ENCODE results near the gene CHCHD6.

The CHCHD6 gene

DNA sequence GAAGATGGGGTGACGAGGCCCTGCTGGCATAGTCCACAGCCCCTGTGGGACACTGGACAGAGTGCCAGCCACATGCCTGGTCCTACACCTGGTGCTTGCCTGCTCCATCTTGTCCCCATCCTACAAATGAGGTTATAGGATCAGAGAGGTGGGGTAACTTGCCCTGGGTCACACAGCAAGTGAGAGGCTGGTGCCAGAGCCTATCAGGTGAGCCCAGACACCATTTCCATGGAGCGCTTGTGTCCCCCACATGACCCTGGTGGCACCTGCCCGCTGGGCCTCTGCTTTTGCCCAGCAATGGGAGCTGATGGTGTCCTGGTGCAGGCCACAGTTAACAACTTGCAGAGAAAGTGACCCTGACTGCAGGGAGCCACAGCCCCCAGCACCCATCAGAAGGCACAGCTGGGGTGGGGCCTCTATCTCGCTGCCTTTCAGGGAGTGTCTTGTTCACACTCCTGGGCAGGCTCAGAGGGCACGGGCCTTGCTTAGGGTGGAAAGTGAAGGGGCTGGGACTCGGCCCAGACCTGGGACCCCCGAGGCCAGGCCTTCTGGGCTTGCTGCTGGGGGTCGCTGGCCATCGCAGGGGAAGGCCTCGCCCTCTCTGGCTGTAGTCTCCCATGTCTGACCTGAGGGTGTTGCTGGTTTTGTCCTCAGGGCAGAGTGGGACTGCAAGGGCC lies 286.1 kb downstream of the CHCHD6 start:
- peaks cover 7% of the 10 kb centered on the region for H3K4me1 ChIP-seq (ENCODE audit: low read length)

DNA sequence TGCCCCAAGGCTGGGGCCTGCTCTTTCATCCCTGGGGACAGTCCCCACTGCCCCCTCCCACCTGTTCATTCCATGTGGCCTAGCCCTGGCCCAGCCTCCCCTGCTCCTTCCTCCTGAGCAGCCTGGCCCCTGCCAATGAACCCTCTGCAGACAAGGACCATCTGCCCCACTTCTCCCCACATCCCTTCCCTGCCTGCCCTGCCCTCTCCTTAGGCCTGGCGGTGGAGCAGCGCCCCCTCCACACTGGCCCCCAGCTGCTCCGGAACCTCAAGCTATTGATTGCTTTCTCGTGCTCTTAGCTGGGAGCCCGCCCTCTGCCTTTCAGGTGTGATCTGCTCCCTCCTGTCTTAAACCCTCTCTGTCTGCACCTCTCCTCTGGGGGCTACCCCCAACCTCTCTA lies 286.9 kb downstream of the CHCHD6 start:
- Histone ChIP-seq H3K4me3 (ENCODE audit: low read length) (no peak overlapping the region), H3K27me3 (ENCODE audit: low read depth, low read length) (no peaks in the 10 kb centered on the region), H3K9ac (ENCODE audit: low read length) (no peak overlapping the region), H3K36me3 (replicated peaks; ENCODE audit: low read depth, low read length) (no peaks in the 10 kb centered on the region), H4K20me1 (ENCODE audit: insufficient read depth, low read length) (peaks cover 77% of the 10 kb centered on the region), H3K4me1 (ENCODE audit: low read length) (peaks cover 12% of the 10 kb centered on the region), H3K4me2 (ENCODE audit: low read length) (no peak overlapping the region), H3K79me2 (ENCODE audit: low read length) (peaks cover 24% of the 10 kb centered on the region), H3K27ac (ENCODE audit: low read length) (no peak overlapping the region), H2AFZ (ENCODE audit: low read depth, low read length) (no peak overlapping the region), H3K9me3 (ENCODE audit: insufficient read depth, low read length) (no peaks in the 10 kb centered on the region)
- TF ChIP-seq CTCF (IDR thresholded peaks at IDR 0.05; ENCODE audit: low read depth, low read length): no peak
- TF ChIP-seq EZH2phosphoT487 (IDR thresholded peaks at IDR 0.05; ENCODE audit: low read depth): no peak

More for the DNA sequence above, 286.1 kb downstream of the CHCHD6 start:
- peaks cover 77% of the 10 kb centered on the region for H4K20me1 ChIP-seq (ENCODE audit: insufficient read depth, low read length)
- TF ChIP-seq EZH2phosphoT487 (IDR thresholded peaks at IDR 0.05; ENCODE audit: low read depth): no peak
- no peak for TF ChIP-seq CTCF (IDR thresholded peaks at IDR 0.05; ENCODE audit: low read depth, low read length)
- no peak overlapping the region for H3K4me2 ChIP-seq (ENCODE audit: low read length)
- no peaks in the 10 kb centered on the region for H3K9me3 ChIP-seq (ENCODE audit: insufficient read depth, low read length)
- no peaks in the 10 kb centered on the region for H3K27me3 ChIP-seq (ENCODE audit: low read depth, low read length)
- no peak overlapping the region for H3K4me3 ChIP-seq (ENCODE audit: low read length)
- H2AFZ ChIP-seq (ENCODE audit: low read depth, low read length): no peak overlapping the region
- H3K27ac ChIP-seq (ENCODE audit: low read length): no peak overlapping the region
- H3K36me3 ChIP-seq (replicated peaks; ENCODE audit: low read depth, low read length): no peaks in the 10 kb centered on the region
- no peak overlapping the region for H3K9ac ChIP-seq (ENCODE audit: low read length)
- H3K79me2 ChIP-seq (ENCODE audit: low read length): peaks cover 30% of the 10 kb centered on the region

GRCh38 chr3:126991366-126992200 lies 287.5 kb downstream of the CHCHD6 start:
- peaks cover 77% of the 10 kb centered on the region for H4K20me1 ChIP-seq (ENCODE audit: insufficient read depth, low read length)
- H3K9ac ChIP-seq (ENCODE audit: low read length): no peak overlapping the region
- no peaks in the 10 kb centered on the region for H3K9me3 ChIP-seq (ENCODE audit: insufficient read depth, low read length)
- H3K4me2 ChIP-seq (ENCODE audit: low read length): no peak overlapping the region
- TF ChIP-seq CTCF (IDR thresholded peaks at IDR 0.05; ENCODE audit: low read depth, low read length) (no peak), EZH2phosphoT487 (IDR thresholded peaks at IDR 0.05; ENCODE audit: low read depth) (no peak)
- no peak overlapping the region for H3K27ac ChIP-seq (ENCODE audit: low read length)
- H3K4me1 ChIP-seq (ENCODE audit: low read length): peaks cover 12% of the 10 kb centered on the region
- H3K36me3 ChIP-seq (replicated peaks; ENCODE audit: low read depth, low read length): no peaks in the 10 kb centered on the region
- no peak overlapping the region for H3K4me3 ChIP-seq (ENCODE audit: low read length)
- no peaks in the 10 kb centered on the region for H3K27me3 ChIP-seq (ENCODE audit: low read depth, low read length)
- H3K79me2 ChIP-seq (ENCODE audit: low read length): peaks cover 23% of the 10 kb centered on the region
- H2AFZ ChIP-seq (ENCODE audit: low read depth, low read length): no peak overlapping the region

DNA sequence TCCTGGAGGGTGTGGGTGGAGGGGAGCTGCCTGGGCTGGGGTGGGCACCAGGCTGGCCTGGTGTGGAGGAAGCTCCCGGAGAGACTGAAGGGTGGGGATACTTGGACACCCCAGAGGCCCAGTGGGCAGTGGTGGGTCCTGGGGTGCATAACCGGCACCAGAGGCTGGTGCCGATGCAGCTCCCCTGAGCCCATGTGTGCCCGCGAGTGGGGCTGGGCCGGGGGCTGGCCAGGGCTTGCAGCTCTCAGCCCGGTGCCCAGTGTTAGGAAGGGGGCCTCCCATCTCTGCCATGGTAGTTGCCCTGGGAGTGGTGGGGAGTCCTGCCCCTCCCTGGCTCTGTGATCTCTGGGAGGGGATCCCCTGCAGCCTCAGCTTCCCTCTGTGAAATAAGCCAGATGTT lies 288.2 kb downstream of the CHCHD6 start:
- Histone ChIP-seq H3K27ac (ENCODE audit: low read length) (no peak overlapping the region), H3K9ac (ENCODE audit: low read length) (no peak overlapping the region), H3K79me2 (ENCODE audit: low read length) (peaks cover 22% of the 10 kb centered on the region), H3K4me2 (ENCODE audit: low read length) (no peak overlapping the region), H3K36me3 (replicated peaks; ENCODE audit: low read depth, low read length) (no peaks in the 10 kb centered on the region), H3K27me3 (ENCODE audit: low read depth, low read length) (no peaks in the 10 kb centered on the region), H3K9me3 (ENCODE audit: insufficient read depth, low read length) (no peaks in the 10 kb centered on the region), H4K20me1 (ENCODE audit: insufficient read depth, low read length) (peaks cover 70% of the 10 kb centered on the region), H2AFZ (ENCODE audit: low read depth, low read length) (no peak overlapping the region), H3K4me3 (ENCODE audit: low read length) (no peak overlapping the region), H3K4me1 (ENCODE audit: low read length) (peaks cover 12% of the 10 kb centered on the region)
- TF ChIP-seq EZH2phosphoT487 (IDR thresholded peaks at IDR 0.05; ENCODE audit: low read depth) (no peak), CTCF (IDR thresholded peaks at IDR 0.05; ENCODE audit: low read depth, low read length) (no peak)
